Measurements from ENCODE around the gene VWC2L.

DNA sequence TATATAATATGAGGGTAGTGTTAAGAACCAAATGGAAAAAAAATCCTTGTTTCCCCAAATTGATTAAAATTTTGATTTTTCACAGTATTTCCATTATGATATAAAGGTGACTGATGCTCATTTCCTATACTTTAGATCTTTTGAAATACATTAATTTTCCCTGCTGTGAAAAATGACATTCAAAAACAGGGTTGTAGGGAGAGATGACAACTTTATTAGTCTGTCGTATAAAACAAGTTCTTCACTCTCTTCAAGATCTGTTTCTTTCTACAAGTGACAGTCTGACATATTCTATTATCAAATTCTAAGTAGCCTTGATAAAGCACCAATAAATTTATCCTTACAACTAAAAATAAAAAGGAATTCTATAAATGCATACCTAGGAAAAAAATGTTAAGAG is 45.3 kb upstream of the VWC2L start:
- TF ChIP-seq CTCF (IDR thresholded peaks at IDR 0.05) = no peak
- TF ChIP-seq POLR2A (IDR thresholded peaks at IDR 0.05) = no peak

Data from transverse colon (tissue), 3 donors.